ENCODE data around the gene MATR3.
"Not testable (repeated sequence)": the region's sequence is repeated elsewhere in the genome, so short reads cannot be mapped to it uniquely, and the experiment has no call there.

Gene MATR3

DNA sequence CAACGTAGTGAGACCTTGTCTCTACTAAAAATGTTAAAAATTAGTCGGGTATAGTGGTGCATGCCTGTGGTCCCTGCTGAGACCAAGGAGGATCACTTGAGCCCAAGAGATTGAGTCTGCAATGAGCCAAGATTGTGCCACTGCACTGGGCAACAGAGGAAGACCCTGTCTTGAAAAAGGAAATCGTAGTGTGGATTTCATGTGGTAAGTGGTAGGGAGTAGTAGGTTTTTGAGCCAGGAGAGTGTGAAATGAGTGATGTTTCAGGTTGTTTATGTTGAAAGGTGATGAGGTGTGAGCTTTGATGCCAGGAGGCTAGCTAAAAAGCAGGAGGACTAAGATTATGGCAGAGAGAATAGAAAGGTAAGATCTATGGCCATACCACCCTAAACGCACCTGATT, 5.9 kb downstream of the MATR3 start:
- no peak for DNase-seq

DNA sequence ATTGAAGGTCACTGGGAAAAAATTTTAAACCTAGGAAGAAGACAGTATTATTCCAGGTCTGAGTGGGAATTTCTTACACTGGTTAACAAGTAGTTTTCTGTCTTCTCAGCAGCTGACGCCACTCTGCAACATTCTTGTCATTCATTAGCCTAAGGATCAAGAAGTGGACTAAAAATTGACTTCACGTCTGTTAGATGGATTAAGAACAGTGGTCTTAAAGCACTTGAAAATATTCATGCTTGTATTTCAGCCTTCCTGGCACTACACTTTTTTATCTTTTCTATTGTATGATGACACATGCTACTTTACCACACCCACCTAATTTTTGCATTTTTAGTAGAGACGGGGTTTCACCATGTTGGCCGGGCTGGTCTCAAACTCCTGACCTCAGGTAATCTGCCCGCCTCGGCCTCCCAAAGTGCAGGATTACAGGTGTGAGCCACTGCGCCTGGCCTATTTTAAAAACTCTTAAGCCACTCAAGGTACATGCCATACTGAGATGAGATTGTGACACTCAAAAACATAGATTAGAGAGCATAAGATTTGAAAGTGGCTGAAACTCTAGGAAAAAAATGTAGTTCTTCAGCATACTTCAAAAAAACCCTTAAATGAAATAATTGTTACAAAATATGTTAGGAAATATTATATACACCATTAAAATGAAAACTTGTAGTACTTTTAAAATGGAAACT, 8.4 kb downstream of the MATR3 start:
- DNase-seq, result no peak

DNA sequence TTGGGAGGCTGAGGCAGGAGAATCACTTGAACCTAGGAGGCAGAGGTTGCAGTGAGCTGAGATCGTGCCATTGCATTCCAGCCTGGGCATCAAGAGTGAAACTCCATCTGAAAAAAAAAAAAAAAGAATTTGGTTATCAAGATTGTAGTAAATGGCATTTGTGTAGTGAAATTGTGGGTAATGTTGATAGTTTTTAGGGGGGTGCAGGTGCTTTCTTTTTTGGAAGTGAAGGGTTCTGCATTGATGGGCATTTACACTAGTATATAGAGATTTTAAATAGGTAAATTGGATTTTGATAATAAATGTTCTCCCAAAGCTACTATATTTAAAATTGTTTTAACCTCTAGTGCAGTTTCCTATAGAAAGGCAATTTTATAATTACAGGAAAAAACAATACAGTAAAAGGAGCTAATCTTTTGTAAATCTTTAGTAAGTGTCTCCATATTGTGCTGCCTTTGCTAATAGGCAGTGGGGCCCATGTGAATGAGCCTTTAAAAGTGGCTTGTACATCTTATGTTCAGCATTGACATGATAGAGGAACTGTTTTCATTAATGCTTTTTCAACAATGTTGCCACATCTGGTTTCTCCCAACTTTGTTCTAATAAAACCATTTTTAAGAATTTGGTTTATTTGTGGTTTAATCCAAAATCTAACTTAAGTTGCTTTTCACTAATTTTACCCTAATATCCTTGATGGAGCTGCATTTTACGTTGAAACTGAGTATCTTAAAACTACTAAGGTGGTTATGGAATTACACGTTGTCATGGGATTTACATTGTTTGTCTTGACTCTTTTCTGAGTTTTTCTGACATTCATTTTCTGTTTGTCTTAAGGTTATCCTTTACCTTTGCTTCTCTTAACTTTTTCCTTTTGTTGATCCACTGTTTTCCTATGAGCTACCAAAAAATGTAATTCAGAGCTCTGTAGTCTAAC, 11.1 kb downstream of the MATR3 start:
- DNase-seq, result no peak

DNA sequence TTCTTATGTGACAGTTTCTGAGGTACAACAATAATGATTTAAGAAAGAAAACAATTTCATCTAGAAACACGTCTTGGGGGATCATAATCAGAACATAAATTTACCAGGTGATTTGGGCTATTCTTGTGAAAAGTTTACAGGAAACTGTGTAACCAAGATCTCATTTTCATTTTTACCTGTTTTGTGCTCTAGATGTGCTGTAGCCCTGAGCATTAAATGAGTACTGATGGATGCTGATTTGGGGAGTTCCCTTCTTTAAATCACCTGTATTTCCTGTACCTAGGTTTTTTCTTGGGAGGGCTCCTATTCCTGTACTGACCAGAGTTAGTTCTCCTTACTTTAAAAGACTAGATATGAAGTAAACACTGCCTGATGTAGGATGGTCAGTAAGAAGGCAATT, 12.7 kb downstream of the MATR3 start:
- DNase-seq, result no peak

DNA sequence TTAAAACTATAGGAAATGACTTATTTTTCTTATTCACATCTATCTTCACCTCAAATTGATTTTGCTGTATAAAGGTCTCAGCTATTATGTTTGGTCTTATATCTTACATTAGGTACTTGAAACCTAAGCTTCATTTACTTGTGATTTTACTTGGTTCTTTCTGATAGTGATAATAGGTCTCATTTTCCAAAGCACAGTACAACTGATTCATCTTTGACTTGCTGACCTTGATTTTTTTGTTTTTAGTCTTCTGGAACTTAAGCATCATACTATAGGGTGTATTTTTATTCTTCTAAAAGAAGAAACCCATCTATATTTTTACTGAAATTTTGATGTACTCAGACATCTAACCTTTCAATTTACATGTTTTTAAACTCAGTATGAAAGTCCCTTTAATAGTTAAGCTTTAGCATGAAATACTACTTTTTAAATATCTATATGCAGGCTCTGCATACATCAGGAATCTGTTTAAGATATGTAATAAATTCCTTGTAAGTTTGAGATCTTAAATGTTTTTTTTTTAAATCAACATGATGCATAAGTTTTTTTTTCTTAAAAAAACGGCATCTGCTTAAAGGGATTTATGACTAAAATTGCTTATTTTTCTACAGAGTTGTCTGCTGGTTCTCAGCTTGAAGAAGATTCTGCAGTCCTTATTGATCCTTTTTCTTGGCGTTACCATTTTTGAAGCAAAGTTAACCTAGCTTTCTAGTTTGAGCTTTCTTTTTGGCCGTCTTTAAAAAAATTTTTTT, 13.3 kb downstream of the MATR3 start:
- DNase-seq, result no peak

DNA sequence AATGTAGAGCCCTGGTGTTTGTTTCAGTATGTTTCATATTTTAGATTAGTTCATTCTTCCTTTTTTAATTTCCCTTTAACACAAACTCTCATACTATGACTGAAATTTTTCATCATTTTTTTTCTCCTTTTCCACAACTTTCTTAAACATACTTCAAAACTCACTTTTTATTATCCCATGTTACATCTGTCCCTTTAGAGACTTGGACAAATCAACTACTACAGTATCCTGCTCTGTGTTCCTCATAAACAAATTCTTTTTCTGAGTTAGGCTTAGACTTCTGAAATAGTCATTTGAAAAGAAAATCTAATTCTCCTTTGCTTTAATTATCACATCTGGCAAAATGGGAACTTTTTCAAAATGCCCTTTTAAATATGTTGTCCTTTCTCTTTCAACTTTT, 15.3 kb downstream of the MATR3 start:
- no peak for DNase-seq

DNA sequence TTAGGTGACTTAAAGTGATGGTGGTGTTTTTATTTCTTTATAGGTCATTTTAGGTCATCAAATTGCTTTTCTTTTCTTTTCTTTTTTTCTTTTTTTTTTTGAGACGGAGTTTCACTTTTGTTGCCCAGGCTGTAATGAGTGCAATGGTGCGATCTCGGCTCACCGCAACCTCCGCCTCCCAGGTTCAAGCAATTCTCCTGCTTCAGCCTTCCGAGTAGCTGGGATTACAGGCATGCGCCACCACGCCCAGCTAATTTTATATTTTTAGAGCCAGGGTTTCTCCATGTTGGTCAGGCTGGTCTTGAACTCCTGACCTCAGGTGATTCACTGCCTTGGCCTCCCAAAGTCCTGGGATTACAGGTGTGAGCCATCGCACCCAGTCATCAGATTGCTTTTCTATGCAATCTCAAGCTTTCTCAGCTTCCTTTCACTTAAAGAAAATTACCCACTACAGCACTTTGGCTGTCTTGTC, 17.2 kb downstream of the MATR3 start:
- not testable (repeated sequence) for DNase-seq

DNA sequence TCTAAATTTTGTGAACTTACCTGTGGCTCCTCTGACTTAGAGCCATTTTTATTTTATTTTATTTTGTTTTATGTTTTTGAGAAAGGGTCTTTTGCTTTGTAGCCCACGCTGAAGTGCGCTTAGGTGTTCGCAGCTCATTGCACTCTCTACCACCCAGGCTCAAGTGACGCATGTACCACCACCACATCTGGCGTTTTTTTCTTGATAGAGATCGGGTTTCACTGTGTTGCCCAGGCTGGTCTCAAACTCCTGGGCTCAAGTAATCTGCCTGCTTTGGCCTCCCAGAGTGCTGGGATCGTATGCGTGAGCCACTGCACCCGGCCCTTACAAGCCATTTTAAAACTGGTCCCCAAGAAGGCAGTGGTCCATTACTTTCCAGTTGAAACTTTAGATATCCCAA, 18.5 kb downstream of the MATR3 start:
- no peak for DNase-seq

DNA sequence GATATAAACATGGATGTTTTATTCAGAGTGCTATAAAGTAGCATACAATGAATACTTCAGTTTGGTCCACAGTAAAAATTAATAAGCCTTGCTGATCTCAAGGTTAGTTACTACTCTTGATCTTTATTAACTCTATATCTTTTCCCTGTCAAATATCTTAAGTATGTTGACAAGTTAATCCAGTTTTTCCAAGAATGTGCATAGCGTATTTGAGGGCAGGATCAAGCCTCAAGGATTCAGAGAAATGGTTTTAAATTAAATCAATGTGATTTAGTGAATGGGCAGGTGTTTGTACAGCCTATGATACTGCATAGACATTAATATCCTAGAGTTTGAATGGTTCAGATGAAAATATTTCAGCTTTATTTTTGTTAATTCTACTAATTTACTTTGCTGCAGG, 20.7 kb downstream of the MATR3 start:
- DNase-seq, result no peak

DNA sequence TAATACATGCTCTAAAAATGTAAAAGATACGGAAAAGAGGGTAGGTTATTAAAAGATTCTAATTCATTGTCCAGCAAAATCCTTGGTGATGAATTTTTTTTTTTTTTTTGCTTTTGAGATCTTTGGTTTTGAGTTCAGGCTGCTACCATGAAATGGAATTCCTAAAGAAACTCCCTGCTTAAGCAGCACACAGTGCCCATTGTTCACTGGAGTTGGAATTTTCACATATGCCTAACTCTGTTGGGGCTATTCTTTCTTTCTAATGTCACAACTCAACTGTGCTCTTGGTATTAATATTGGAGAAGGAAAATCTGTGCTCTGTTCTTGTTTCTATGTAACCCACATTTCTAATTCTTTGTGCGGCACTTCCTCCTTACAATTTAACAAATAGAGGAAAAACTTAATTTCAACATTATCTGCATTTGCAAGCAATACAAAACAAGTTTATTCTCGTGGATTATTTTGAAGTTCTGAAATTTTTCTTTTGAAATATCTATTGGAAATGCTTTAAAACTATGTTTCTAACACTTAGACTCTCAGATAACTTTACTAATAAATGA, 21.6 kb downstream of the MATR3 start:
- no peak for DNase-seq

DNA sequence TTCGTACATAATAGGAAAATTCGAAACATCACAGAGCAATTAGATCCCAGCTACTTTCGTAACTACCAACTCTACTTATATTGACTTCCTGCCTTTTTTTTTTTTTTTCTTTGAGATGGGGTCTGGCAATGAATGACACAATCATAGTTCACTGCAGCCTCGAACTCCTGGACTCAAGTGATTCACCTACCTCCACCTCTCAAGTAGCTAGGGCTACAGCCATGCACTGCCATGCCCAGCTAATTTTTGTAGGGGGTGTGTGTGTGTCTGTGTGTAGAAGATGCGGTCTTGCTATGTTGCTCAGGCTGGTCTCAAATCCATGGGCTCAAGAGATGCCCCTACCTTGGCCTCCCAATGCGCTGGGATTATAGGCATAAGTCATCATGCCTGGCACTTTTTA, 42.3 kb downstream of the MATR3 start:
- no peak for DNase-seq

DNA sequence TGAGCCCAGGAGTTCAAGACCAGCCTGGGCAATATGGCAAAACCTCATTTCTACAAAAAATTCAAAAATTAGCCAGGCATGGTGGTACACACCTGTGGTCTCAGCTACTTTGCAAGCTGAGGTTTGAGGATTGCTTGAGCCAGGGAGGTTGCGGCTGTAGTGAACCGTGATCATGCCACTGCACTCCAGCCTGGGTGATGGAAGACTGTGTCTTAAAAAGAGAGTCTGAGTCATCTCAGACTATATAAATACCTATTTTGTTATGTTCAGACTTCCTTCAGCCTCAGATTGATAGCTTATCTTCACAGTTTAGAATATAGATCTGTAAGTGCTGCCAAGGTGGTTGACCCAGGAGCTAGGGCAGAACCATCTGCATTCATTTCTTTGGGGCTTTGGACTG, 46.5 kb downstream of the MATR3 start:
- DNase-seq, result no peak

DNA sequence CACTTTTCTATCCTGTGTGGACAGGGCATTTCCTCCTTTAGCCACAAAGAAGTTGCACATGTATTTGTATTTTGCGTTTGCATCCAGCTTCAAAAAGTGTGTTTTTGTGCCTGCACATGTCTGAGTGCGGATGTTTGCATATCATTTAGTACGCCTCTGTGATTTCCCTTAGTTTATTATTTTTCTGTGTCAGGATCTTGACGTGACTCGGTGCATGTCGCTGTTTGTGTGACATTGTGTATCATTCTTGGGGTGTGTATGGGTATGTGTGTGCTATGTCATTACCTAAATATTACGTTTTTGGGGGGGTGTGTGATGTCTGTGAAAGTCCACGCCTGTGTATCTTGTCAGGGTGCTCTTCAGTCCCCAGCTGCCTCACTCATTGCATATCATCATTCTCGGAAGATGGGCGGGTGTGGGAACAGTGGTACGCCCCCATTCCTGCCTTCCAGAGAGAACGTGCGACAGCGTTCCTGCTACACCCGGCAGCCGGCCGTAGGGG, 47.7 kb downstream of the MATR3 start:
- DNase-seq, result no peak

DNA sequence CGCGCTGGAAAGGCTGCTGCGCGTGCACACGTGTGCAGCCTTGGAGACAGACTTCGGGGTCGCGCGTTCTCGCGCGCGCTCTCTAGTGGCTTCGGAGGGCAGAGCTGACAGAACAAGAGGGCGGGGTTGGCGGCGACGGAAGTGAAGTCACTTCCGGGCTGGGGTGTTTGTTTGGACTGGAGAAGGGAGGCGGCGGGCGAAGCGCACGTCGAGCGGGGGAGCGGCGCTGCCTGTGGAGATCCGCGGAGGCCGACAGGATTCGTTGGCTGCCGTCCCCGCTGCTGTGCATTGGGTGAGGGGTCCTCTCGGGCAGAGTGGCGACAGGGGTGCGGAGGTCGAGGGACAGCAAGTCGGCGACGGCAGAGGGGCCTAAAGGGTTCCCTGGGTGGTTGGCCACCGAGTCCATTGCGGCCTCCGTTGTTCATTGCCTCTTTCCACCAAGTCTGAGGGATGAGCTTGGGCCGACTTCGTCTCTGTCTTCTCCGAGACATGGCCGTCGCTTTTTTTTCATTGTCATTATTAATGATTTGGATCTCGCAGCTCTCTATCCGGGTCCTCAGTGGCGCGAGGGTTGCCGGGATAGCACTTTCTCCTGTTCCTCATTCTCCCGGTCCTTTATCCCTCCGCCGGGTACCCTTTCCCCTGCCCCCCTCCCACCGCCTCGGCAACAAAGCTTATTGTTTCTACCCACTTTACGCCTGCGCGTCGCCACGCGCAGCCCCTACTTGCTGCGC, 48.3 kb downstream of the MATR3 start, which contains the start of gene PAIP2:
TSS of gene PAIP2 (plus strand) at position 166 of the 734 bp plus-strand sequence. CDS start 21,931 bp downstream, outside the sequence.
- peak; percentile 94 for DNase-seq

DNA sequence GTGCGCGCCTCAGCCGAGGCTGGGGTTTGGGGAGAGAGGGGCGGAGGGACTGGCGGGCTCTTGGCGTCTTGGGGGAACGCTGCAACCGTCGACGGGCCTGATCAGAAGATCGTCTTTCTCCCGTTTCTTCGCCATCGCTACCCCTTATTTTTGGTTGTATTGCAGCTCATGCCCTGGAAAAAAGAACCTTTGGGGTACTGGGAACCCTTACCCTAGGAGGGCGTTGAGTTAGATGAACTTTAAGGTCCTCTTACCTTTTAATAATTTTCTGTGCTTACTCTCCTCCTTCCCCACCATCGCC, 48.8 kb downstream of the MATR3 start:
- DNase-seq, result no peak

DNA sequence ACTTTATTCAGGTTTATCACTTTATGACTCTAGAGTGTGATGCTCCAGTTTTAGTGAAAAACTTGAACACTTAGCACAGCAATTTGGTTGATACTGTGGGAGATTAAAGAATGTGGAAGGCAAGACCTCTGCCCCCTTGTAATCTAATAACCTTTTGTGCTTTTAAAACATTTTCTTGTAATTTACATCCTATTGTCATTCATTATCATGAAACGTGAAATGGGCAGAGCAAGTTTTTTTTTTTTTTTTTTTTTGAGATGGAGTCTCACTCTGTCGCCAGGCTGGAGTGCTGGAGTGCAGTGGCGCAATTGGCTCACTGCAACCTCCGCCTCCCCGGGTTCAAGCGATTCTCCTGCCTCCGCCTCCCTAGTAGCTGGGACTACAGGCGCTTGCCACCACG, 49.9 kb downstream of the MATR3 start:
- DNase-seq, result no peak

DNA sequence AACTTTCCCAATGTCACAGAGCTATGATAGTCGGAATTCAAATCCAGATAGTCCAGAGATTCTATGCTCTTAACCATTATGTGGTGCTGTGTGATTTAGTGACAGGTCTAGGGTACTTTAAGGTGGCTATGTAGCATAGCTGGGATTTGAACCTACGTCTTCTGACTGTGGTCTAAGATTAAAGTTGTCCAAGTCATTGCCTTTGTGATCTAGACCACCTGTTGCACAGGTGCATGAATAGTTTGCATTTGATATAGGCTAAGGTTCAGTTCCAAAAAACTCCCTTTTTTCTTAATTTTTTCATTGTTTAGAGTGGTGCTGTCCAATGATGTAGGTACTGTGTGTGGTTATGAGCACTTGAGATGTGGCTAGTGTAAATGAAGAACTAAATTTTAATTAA, 50.6 kb downstream of the MATR3 start:
- no peak for DNase-seq

DNA sequence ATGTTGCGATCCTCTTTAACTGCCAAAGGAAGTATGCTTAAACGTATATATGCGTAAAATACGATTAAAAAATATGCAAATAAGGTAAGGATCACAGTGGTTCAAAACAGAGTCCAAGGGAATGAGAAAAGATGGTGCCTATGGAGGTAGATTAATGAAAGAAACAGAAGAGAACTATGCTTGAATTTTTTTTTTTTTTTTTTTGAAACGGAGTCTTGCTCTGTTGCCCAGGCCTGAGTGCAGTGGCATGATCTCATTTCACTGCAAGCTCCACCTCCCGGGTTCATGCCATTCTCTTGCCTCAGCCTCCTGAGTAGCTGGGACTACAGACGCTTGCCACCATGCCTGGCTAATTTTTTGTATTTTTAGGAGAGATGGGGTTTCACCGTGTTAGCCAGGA, 51.9 kb downstream of the MATR3 start:
- DNase-seq, result not testable (repeated sequence)

DNA sequence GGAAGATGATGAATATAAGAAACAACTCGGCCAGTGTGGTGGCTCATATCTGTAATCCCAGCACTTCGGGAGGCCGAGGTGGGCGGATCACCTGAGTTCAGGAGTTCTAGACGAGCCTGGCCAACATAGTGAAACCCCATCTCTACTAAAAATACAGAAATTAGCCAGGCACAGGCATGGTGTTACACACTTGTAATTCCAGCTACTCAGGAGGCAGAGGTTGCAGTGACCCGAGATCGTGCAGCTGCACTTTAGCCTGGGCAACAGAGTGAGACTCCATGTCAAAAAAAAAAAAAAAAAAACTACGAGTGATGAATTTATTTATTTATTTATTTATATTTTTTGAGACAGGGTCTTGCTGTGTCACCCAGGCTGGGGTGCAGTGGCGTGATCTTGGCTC, 54.3 kb downstream of the MATR3 start:
- not testable (repeated sequence) for DNase-seq

DNA sequence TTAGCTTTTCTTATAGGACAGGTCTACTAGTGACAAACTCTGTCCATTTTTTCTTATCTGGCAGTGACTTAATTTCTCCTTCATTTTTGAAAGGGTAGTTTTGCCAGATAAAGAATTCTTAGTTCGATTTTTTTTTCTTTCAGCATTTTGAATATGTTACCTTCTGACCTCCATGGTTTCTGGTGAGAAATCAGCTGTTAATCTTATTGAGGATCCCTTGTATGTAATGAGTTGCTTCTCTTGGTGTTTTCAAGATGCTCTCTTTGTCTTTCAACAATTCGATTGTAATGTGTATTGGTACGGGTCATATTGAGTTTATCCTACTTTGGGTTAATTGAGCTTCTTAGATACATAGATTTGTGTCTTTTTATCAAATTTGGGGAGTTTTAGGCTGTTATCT, 60.6 kb downstream of the MATR3 start:
- DNase-seq, result no peak

DNA sequence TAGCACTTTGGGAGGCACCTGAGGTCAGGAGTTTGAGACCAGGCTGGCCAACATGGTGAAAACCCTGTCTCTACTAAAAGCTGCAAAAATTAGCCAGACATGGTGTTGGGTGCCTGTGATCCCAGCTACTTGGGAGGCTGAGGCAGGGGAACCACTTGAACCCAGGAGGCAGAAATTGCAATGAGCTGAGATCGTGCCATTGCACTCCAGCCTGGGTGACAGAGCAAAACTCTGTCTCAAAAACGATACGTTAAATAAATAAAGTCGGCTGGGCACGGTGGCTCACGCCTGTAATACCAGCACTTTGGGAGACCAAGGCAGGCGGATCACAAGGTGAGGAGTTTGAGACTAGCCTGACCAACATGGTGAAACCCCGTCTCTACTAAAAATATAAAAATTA, 62.4 kb downstream of the MATR3 start:
- DNase-seq, result not testable (repeated sequence)

DNA sequence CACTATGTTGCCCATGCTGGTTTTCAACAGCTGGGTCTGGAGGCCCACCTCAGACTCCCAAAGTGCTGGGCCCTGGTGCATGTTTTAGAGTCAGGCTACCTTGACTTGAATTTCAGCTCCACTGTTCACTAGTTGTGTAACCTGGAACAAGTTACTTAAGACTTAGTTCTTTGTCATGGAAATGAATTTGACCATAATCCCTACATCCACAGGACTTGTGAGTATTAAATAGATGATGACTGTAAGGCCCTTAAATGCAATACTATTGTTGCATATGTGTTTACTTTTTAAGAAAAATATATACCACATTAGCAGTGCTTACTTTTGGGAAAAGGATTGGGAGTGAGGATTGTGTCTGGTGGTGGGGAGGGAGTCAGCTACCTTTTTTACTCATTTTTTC, 64.5 kb downstream of the MATR3 start:
- no peak for DNase-seq

All from NCI-H146 (cell line).